ENCODE results near the gene HES7. TPM values are rescaled to one million over a fixed set of nuclear protein-coding genes. Genes with fewer than 3 reads are reported as not detected.

The HES7 gene
- total RNA-seq, 1 donor from 2014 or later, result not detected

DNA sequence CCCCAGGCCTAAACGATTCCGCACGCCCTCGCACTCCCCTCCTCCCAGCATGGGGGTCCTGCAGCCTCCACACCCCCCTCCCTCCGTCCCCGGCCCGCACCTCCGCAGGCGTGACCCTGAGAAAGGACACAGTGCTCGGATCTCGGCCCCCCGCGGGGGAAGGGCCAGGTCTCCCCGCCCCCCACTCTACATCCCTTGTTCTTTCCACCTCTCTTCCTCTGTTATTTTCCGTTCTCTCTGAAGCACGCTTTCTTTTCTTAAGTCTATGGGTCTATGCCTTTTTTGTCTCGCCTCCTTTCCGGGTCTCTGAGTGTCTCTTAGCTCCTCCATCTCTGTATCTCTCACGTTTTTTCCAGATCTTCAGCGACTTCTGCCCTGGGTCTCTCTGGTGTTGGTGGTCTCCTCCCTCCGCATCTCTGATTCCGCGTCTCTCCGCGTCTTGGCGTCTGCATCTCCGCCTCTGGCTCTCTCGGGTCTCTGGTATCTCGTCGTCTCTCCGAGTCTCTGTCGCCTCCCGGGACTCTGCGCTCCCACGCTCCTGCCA lies 2.1 kb upstream of the HES7 start:
- no peak for DNase-seq
- intact Hi-C loops (cut with micrococcal nuclease), result no loop called here
- peak; percentile 1 for ATAC-seq

DNA sequence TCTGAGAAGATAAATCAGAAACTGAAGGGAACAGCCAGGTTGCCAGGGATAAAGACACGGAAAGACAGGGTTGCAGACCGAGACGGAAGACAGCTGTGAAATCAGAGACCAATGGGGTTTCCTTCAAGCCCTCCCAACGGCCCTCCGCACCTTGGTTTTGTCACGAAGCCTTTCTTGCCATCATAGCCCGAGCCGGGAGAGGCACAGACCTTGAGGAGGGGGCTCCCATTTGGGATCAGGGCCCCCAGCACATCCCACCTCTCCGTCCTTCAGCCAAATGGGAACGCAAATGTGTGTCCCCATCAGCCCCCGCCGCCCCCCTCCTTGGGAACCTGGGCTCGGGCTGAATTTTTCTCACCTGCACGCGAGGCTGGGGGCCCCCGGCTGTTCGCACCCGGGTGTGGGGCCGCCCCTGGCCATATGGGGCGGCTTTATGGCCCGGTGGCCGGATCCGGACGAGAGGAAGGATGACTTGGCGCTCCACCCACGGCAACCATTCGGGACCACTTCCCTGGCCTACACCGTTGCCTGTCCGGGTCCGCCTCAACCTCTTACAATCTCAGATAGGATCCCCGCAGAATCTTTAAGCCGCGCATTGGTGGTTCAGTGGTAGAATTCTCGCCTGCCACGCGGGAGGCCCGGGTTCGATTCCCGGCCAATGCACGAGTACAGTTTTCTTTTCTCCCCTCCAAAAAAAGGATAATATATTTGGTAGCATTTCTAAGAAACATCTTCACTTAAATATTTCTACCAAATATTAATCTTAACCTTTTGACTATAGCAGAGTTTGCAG lies 1.4 kb upstream of the HES7 start:
- DNase-seq, result peak; percentile 78
- ATAC-seq, result peak; percentile 41
- intact Hi-C loops (cut with micrococcal nuclease), result no loop called here

DNA sequence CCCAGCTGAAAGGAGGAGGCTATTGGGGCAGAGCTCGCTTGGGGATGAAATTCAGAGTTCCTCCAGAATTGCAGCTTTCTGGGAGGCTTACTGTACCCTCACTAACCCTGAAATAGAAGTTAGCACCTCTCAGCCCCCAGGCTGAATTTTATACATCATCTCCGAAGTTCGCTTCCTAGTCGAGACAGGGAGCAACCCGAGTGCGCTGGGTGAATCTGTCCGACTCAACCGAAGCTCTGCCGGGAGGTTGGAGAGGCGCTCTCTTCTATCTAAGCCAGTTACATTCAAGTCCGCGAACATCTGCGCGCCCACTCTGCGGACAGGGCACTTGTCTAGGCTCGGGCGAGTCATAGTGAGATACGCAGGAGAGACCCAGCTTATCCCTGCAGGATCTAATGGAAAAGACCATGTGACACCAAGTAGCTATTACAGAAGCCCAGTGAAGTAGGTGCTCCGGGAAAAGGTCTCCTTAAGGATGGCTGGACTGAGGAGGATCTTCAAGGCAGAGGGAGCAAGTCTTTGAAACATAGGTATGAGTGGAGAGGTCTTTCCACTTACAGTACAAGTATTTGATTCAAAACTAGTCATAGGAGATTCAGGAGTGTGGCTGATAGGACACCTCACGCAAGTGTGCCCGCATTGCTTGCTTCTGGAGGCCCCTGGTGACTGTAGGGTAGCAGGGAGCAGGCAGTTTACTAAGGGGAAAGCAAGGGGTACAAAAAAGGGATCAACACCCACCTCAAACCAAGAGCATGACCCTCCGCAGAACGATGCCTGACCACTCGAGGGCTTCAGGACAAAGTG lies 646 bp upstream of the HES7 start:
- no peak for ATAC-seq
- no peak for DNase-seq
- intact Hi-C loops (cut with micrococcal nuclease), result no loop called here

DNA sequence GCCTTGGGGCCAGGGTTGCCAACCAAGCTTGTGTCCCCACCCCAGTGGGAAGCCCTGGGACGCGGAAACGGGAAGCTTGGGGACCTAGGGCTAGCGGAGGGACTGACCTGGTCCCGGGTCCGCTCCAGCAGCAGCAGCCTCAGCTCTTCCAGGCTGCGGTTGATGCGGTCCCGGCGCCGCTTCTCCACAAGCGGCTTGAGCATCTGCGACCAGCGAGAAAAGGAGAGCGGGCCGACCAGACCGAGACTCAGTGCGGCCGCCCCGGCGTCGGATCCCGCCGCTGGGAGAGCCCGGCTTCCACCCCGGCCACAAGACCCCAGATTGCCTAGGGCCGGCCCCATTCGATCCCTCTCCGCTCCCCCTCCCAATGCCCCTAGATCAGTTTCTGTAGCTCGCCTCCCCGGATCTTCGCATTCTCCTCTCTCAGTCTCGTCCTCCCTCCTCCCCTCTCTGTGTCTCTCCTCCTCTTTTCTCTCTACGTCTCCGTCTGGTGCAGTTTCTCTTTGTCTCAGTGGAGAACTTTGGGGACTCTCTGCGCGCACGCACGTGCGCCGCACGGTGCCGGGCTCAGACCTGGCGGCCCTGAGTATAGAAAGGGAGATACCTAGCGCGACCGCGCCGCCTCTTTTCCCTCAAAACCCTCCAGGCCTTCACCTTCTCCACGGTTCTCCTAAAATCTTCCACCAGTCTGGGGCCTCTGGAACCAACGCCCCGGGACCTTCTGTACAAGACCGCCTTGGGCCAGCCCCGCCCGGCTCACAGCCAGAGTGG lies 797 bp downstream of the HES7 start:
- ATAC-seq, result no peak
- intact Hi-C loops (cut with micrococcal nuclease), result no loop called here
- DNase-seq, result peak; percentile 66

DNA sequence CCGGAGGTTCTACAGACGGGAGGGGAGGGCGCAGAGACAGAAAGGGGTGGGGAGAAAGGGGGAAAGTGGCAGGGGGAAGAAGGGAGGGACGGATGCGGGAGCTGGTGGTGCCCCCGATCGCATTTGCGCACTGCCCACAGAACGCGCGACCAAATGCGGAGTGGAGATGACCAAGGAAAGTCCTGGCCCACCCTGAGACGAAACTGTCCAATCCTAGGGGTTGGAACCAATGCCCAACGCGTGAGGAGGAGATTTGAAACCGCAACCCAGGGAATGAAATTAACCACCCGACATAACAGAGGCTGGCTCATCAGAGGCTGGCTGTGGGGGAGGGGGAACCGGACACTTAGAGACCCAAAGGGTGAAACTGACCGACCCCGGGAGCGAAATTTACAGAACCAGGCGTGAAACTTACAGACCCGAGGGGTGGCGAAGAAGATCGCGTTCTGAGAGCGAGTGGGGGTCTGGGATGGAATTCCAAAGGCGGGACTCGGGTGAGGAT lies 1.4 kb downstream of the HES7 start:
- ATAC-seq, result no peak
- no peak for DNase-seq
- intact Hi-C loops (cut with micrococcal nuclease), result no loop called here

DNA sequence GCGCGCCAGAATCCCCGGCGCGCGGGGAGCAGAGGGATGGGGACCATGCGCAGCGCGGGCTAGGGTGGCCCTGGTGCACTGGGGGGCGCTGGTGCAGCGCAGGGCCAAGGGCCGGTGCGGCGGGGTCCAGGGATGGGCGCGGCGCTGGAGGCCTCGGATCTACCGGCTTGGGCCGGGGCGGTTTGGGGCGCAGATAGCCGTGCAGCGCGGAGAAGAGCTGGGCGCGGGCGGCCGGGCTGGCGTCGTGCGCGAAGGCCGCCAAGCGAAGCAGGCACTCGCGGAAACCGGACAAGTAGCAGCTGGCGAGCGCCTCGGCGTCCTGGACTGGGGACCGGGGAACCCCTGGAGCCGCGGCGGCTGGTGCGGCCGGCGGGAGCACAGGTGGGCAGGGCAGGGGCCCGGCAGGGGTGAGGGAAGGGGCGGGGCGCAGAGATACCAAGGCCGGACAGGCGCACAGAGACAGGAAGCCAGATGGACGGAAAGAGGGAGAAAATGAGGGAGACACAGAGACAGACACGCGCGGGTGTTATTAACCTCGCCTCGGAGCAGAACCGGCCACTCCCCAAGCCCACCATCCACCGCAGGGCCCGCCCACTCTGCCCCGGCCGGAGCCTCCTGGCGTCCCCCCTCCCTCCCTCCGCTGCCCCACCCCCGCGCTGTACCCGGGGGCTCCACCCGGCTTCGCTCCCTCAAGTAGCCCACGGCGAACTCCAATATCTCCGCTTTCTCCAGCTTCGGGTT lies 2.1 kb downstream of the HES7 start:
- intact Hi-C loops (cut with micrococcal nuclease), result no loop called here
- peak; percentile 37 for ATAC-seq
- peak; percentile 80 for DNase-seq

DNA sequence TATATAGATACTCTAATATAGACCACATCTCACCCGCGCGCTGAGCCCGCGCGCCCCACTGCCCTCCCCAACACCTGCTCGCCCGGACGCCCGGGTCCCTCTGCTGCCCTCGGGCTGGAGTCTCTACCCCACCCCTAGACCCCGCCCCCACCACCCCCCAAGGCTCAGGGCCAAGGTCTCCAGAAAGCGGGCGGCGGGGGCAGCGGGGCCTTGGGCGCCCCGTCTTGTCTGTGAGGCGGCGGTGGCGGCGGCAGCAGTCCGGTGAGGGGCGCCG lies 2.6 kb downstream of the HES7 start:
- ATAC-seq, result no peak
- no peak for DNase-seq
- intact Hi-C loops (cut with micrococcal nuclease), result no loop called here

DNA sequence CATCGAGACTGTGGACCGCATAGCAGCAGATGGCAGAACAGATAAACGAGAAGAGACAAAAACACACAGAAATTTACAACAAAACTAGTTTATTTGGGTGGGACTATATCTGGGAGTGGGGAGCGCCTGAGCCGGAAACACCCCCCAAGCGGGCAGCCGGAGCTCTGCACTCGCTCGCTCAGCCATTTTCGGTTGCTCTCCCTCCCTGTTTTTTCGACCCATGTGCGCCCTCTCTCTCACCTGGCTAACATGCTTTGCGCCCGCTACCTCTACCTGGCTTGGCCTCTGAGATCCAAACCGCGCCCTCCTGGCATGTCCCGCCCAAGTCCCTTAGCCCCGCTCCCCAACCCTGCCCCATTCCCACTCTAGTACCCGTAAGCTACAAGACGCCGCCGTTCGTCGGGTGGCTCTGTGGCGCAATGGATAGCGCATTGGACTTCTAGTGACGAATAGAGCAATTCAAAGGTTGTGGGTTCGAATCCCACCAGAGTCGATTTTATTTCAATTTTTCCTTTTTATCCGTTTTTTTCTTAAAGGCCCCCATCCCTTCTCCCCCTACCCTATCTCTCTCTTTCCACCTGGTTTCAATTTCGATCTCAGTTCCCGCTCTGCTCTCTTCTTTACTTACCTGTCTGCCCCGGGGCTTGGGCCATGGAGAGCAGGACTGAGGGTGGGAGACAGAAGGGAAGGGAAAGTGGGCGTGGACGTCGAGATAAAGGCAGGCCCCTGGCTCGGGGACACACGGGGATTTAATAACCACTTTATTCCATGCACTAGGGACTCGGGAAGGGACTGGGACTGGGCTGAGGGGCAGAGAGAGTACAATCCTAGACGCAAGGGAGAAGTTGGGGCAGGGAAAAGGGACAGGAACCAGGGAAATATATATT lies 3.1 kb downstream of the HES7 start:
- DNase-seq (peak; percentile 73), ATAC-seq (peak; percentile 18)
- intact Hi-C loops (cut with micrococcal nuclease), result no loop called here

DNA sequence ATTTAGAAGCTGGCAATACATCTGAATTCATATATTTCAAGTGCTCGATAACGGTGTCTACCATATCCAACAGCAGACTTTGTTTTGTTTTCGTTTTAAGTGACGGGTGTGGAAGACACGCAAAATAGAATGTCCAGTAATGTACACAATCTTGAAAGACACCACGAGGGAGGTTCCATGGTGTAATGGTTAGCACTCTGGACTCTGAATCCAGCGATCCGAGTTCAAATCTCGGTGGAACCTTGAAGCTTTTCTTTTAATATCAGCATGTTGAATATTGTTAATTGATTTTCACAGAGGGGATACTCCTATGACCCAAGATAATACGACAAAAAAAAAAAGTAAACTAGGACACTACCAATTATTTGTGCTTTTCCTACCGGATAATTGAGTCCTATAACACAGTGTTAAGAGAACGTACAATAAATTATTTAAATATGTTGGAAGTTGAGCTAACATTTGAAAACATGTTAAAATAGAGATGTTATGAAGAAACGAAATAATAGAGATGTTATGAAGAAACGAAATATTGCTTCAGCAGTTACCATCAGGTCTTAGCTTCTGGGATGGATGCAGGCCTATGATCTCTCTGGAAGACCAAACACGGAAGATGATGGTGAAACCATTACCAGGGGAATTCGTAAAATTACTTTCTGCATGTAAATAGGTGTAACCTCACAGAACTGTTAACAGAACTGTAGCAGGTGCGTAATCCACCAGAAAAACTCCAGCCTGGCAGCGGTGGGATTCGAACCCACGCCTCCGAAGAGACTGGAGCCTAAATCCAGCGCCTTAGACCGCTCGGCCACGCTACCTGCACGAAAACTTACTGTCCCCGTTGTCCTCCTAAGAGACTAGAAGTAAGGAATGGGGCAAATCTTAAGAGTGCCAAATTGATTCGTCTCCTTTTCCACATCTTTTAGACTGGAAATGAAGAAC lies 4.1 kb downstream of the HES7 start:
- intact Hi-C loops (cut with micrococcal nuclease), result no loop called here
- DNase-seq (peak; percentile 82), ATAC-seq (peak; percentile 65)

DNA sequence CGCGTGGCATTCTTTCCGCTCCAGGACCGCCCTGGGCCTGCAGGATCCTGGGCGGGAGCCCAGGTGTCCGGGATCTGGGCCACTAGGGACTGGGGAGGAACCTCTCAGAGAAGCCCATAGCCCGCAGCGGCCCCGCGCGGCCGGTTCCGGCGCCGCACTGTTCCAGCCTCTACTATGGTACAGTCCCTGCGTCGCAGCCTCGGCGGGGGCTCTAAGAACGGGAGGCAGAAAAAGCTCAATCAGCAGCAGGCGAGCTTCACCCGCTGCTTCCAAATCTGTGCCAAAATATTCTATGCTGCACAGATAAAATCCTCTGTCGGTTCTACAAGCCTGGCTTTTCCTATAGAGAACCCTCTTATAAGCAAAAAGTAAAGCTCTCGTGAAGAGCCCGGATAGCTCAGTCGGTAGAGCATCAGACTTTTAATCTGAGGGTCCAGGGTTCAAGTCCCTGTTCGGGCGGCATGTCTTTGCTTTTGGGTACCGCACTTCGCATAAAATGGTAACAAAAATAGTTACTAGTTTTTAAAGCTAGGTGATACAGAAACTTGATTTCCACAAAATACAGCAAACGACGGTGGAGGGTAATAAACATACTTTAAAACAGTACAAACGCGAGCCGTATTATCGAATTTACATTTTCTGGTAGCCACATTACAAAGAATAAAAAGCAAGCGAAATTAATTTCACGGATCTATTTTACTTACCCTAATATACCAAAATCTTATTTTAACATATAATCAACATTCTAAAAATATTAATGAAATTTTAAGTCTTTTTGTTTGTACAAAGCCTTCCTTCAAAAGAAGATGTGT lies 4.9 kb downstream of the HES7 start:
- intact Hi-C loops (cut with micrococcal nuclease), result no loop called here
- DNase-seq (peak; percentile 95), ATAC-seq (peak; percentile 82)

DNA sequence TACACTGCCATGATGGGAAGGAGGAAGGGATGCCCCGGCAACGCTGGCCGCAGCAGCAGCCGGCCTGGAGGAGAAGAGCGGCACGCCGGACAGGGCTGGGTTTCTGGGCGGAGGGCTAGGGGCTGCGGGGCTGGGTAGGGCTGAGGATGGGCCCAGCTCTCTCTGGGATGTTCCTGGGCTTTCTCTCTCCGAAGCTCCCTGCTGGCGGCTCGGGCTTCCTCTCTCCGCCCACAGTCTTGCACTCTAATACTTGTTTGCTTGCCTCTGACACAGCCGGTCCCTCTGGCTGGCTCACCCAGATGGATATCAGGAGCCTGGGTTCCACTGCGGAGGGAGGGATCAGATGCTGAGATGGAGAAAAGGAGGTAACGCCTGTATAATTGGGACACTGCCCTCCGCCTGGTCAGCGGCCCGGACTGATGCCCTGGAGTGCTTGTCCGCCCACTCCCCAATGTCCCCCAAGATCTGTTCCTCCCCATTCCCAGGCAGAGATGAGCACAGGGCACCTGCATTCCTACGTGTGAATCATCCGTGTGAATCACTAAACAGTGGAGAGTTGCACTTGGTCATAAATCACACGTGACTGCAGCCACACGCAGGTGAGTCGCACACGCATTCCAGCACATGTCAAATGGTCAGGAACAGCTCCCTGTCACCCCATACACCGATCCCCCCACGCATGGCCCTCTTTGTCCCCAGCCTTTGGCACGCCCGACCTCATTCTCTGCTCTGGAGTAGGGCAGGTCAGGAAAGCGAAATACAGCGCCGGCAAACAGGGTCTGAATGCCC lies 5.7 kb downstream of the HES7 start, which contains the start of gene ALOXE3:
TSS of gene ALOXE3 (minus strand) at position 535 of the 789 bp plus-strand sequence. CDS start at position 11, 524 bp downstream.
- no peak for ATAC-seq
- peak; percentile 45 for DNase-seq
- intact Hi-C loops (cut with micrococcal nuclease), result no loop called here

DNA sequence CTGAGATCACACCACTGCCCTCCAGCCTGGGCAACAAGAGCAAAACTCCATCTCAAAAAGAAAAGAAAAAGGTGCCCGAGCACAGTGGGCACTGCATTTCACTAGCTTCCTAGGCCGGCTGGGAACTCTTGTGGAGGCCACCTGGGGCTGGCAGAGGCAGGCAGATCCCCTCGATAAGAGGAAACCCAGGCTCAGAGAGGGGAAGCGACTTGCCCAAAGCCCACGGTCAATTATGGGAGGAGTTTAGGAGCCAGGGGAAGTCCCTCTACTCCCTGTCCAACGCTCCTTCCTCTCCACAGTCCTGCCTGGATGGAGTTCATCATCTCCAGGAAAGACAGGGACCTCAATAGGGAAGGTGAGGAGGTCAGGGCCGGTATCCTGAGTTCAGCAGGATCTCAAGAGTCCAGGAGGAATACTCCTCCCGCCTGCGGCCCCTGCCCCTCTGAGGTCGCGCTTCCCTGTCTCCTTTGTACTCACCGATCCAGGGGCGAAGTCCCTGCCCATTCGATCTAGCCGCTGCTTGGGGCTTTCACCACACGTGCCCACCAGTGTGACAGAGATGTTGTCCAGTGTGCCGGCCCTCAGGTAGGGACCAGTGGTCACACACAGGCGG lies 6.4 kb downstream of the HES7 start:
- intact Hi-C loops (cut with micrococcal nuclease), result no loop called here
- DNase-seq, result no peak
- no peak for ATAC-seq

DNA sequence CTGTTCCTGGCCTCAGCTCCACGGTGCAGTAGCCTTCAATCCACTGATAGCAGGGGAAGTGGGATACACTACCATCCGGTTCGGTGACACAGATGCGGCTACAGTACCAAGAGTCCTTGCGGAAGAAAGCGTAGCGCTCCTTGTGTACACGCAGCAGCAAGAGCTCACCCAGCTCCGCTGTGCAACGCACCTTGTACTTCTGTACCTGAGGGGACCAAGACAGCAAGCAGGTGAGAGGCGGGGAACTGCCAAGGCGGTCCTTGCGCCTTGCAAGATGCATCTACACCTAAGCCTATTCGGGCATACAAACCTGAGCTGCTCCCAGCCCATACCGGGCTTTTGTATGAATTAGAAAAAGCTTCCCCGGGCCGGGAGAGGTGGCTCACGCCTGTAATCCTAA lies 7.1 kb downstream of the HES7 start:
- intact Hi-C loops (cut with micrococcal nuclease), result no loop called here
- no peak for DNase-seq
- no peak for ATAC-seq

DNA sequence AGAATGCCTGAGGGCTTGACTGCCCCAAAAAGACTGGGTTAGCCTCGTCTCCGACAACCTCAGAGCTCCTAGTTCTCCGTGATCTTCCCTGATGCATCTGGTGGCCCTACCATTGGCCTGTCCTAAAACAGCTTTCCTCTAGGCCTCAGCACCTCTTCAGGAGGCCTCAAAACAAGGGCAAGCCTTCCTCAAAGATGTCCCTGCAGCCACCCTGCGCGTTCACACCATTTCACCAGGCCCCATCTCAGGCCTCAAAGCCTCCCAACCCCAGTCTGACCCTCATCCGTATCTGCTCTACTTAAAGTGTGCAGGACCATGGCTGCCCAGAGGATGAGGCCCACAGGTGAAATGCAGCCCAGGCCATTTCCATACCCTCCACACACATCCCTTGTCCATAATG lies 13.0 kb downstream of the HES7 start:
- DNase-seq, result no peak
- ATAC-seq, result no peak
- intact Hi-C loops (cut with micrococcal nuclease), result no loop called here

DNA sequence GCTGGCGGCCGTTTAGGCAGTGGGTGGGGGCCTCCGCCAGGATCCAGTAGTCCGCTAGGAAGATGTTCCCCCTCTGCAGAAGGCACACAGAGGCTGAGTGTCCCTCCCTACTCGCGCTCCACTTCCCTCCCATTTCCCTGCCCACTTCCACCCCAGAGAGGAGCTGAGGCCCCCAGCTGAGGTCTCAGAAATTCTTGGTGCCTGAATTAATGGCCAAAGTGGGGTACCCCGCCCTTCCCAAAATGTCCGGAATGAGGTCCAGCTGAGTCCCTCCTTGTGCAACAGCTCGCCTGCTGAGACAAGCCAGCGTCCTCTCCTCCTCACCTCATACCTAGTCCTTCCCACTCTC lies 13.5 kb downstream of the HES7 start:
- no peak for ATAC-seq
- intact Hi-C loops (cut with micrococcal nuclease), result no loop called here

More for the DNA sequence above, 13.5 kb downstream of the HES7 start:
- no peak for DNase-seq

All from left ventricle myocardium superior (tissue), 1 donor.